Activated naive CD4-positive, alpha-beta T cell treated with anti-CD3 and anti-CD28 coated beads for 36 hours (primary cell): ENCODE data around the gene LENEP. TPM values are rescaled to one million over a fixed set of nuclear protein-coding genes. Genes with fewer than 3 reads are reported as not detected.
A peak's percentile ranks its signal among the peaks of the same experiment; 100 is the strongest.
"Not testable (repeated sequence)": the region's sequence is repeated elsewhere in the genome, so short reads cannot be mapped to it uniquely, and the experiment has no call there.

Experiments used
- CTCF ChIA-PET: fragments of 350-600 bp; sonication (Branson Sonifier 250); formaldehyde crosslinking; loops from one replicate; lab custom pipeline; 2021; ENCODE audit warnings: antibody characterized with exemption; lab: Charles Lee
- DNase-seq: peaks from one replicate; pipeline ENCODE4 v3.0.0-alpha.2; 2020
- H3K27ac Mint-ChIP-seq: one replicate; pipeline ENCODE4 v1.8.0; 2021; ENCODE audit warnings: mild to moderate bottlenecking, mixed read lengths
- H3K27me3 Mint-ChIP-seq: one replicate; pipeline ENCODE4 v1.8.0; 2021; ENCODE audit warnings: low read depth, mixed read lengths
- H3K36me3 Mint-ChIP-seq: one replicate; pipeline ENCODE4 v1.8.0; 2021; ENCODE audit warnings: low read depth, mixed read lengths
- H3K4me1 Mint-ChIP-seq: one replicate; pipeline ENCODE4 v1.8.0; 2021; ENCODE audit warnings: low read depth, mixed read lengths
- H3K4me3 Mint-ChIP-seq: one replicate; pipeline ENCODE4 v1.8.0; 2021; ENCODE audit warnings: mild to moderate bottlenecking, moderate library complexity, mixed read lengths
- H3K9me3 Mint-ChIP-seq: one replicate; pipeline ENCODE4 v1.8.0; 2021; ENCODE audit warnings: mixed read lengths
- intact Hi-C: fragments of 100-400 bp; cut with micrococcal nuclease; formaldehyde crosslinking; loops from one replicate; pipeline ENCODE4 v1.15.1; 2023
- total RNA-seq, 2 experiments: library from RNA; stranded (reverse); gene quantifications; one replicate each; pipeline ENCODE4 v1.2.3, GENCODE V29; 2021

Gene LENEP
- total RNA-seq, 2 experiments from 2014 or later = 0.36 to 0.99 TPM

GRCh38 chr1:154983776-154984466 lies 9.5 kb upstream of the LENEP start:
- no peak overlapping the region for H3K4me3 Mint-ChIP-seq
- peaks cover 19% of the 10 kb centered on the region for H3K36me3 Mint-ChIP-seq
- intact Hi-C loops = loop anchor here (1.0 kb wide), 4 partner anchors 10 to 33 kb away; partner anchors contain the start of gene CKS1B
- CTCF ChIA-PET = interaction anchor here (0.9 to 4.1 kb wide), 8 partner anchors 12 to 76 kb away, joined by 4 to 30 read pairs (median 6); partner anchors contain the start of gene ADAM15
- H3K27me3 Mint-ChIP-seq = no peaks in the 10 kb centered on the region
- peaks cover 35% of the 10 kb centered on the region for H3K4me1 Mint-ChIP-seq
- no peak overlapping the region for H3K27ac Mint-ChIP-seq
- no peak for DNase-seq
- no peaks in the 10 kb centered on the region for H3K9me3 Mint-ChIP-seq

GRCh38 chr1:154986736-154987135 lies 6.7 kb upstream of the LENEP start:
- not testable (repeated sequence) for H3K27ac Mint-ChIP-seq, H3K27me3 Mint-ChIP-seq
- CTCF ChIA-PET = interaction anchor here (0.6 to 1.4 kb wide), 4 partner anchors 16 to 365 kb away, joined by 3 to 4 read pairs (median 4); partner anchors contain the start of gene SHC1

GRCh38 chr1:154987326-154987725 lies 6.1 kb upstream of the LENEP start:
- H3K36me3 Mint-ChIP-seq = peaks cover 13% of the 10 kb centered on the region

More at GRCh38 chr1:154986736-154987135, 6.7 kb upstream of the LENEP start:
- H3K9me3 Mint-ChIP-seq, DNase-seq, intact Hi-C loops, H3K4me3 Mint-ChIP-seq: not testable (repeated sequence)
- H3K4me1 Mint-ChIP-seq = peaks cover 28% of the 10 kb centered on the region
- H3K36me3 Mint-ChIP-seq = peaks cover 14% of the 10 kb centered on the region

GRCh38 chr1:154988058-154988954 lies 5.1 kb upstream of the LENEP start:
- H3K27ac Mint-ChIP-seq = no peak overlapping the region
- H3K27me3 Mint-ChIP-seq = no peaks in the 10 kb centered on the region
- no peak overlapping the region for H3K4me3 Mint-ChIP-seq
- no peaks in the 10 kb centered on the region for H3K9me3 Mint-ChIP-seq
- peak; percentile 20 for DNase-seq
- peaks cover 12% of the 10 kb centered on the region for H3K36me3 Mint-ChIP-seq
- CTCF ChIA-PET = interaction anchor here (0.7 to 1.9 kb wide), 5 partner anchors 11 to 31 kb away, joined by 3 to 24 read pairs (median 4); no protein-coding TSS in a partner anchor
- intact Hi-C loops = no loop called here
- peaks cover 23% of the 10 kb centered on the region for H3K4me1 Mint-ChIP-seq

More at GRCh38 chr1:154987326-154987725, 6.1 kb upstream of the LENEP start:
- Mint-ChIP-seq H3K4me1 (peaks cover 25% of the 10 kb centered on the region), H3K9me3 (no peaks in the 10 kb centered on the region), H3K27me3 (no peaks in the 10 kb centered on the region), H3K27ac (no peak overlapping the region), H3K4me3 (no peak overlapping the region)
- CTCF ChIA-PET = interaction anchor here (0.6 to 1.9 kb wide), 4 partner anchors 11 to 366 kb away, joined by 3 to 24 read pairs (median 6); no protein-coding TSS in a partner anchor
- DNase-seq = no peak
- intact Hi-C loops = no loop called here

GRCh38 chr1:154989195-154989860 lies 4.1 kb upstream of the LENEP start:
- intact Hi-C loops = no loop called here
- CTCF ChIA-PET = interaction anchor here (0.6 to 1.9 kb wide), 4 partner anchors 9 to 79 kb away, joined by 3 to 24 read pairs (median 5); no protein-coding TSS in a partner anchor
- no peak for DNase-seq
- H3K36me3 Mint-ChIP-seq = peaks cover 12% of the 10 kb centered on the region
- H3K9me3 Mint-ChIP-seq = no peaks in the 10 kb centered on the region
- H3K27ac Mint-ChIP-seq = no peak overlapping the region
- H3K27me3 Mint-ChIP-seq = no peaks in the 10 kb centered on the region
- H3K4me3 Mint-ChIP-seq = no peak overlapping the region
- H3K4me1 Mint-ChIP-seq = peaks cover 20% of the 10 kb centered on the region

GRCh38 chr1:154990276-154990675 lies 3.1 kb upstream of the LENEP start:
- no peaks in the 10 kb centered on the region for H3K27me3 Mint-ChIP-seq
- H3K4me1 Mint-ChIP-seq = peaks cover 14% of the 10 kb centered on the region
- no peak overlapping the region for H3K27ac Mint-ChIP-seq
- intact Hi-C loops = no loop called here
- H3K9me3 Mint-ChIP-seq = no peaks in the 10 kb centered on the region
- H3K36me3 Mint-ChIP-seq = peaks cover 12% of the 10 kb centered on the region
- no peak for DNase-seq
- CTCF ChIA-PET = interaction anchor here (1.2 kb wide), 1 partner anchor 9 kb away, joined by 6 read pairs; no protein-coding TSS in a partner anchor
- H3K4me3 Mint-ChIP-seq = no peak overlapping the region

- H3K4me3 Mint-ChIP-seq = no peak overlapping the region
- no peak for DNase-seq
- H3K4me1 Mint-ChIP-seq = peaks cover 18% of the 10 kb centered on the region
- peaks cover 10% of the 10 kb centered on the region for H3K36me3 Mint-ChIP-seq
- H3K27ac Mint-ChIP-seq = no peak overlapping the region
- no peaks in the 10 kb centered on the region for H3K27me3 Mint-ChIP-seq
- CTCF ChIA-PET = interaction anchor here (0.7 to 2.0 kb wide), 7 partner anchors 12 to 92 kb away, joined by 3 to 9 read pairs (median 4); partner anchors contain the start of gene ADAM15
- H3K9me3 Mint-ChIP-seq = no peaks in the 10 kb centered on the region
- intact Hi-C loops = no loop called here
Observed at GRCh38 chr1:154992721-154993571, 440 bp upstream of the LENEP start.

- H3K9me3 Mint-ChIP-seq = no peaks in the 10 kb centered on the region
- no peak overlapping the region for H3K27ac Mint-ChIP-seq
Observed at GRCh38 chr1:154994269-154994587, 842 bp downstream of the LENEP start.

GRCh38 chr1:154994591-154994990 lies 1.2 kb downstream of the LENEP start:
- DNase-seq = no peak
- no peaks in the 10 kb centered on the region for H3K9me3 Mint-ChIP-seq
- intact Hi-C loops = no loop called here
- H3K36me3 Mint-ChIP-seq = peaks cover 5% of the 10 kb centered on the region
- no peak overlapping the region for H3K4me3 Mint-ChIP-seq
- CTCF ChIA-PET = interaction anchor here (0.8 to 2.4 kb wide), 6 partner anchors 23 to 173 kb away, joined by 4 to 9 read pairs (median 4); partner anchors contain the start of genes ADAM15 and PBXIP1
- no peak overlapping the region for H3K27ac Mint-ChIP-seq
- H3K27me3 Mint-ChIP-seq = no peaks in the 10 kb centered on the region
- H3K4me1 Mint-ChIP-seq = peaks cover 21% of the 10 kb centered on the region

More at GRCh38 chr1:154994269-154994587, 842 bp downstream of the LENEP start:
- DNase-seq = no peak
- peaks cover 6% of the 10 kb centered on the region for H3K36me3 Mint-ChIP-seq
- H3K4me1 Mint-ChIP-seq = peaks cover 20% of the 10 kb centered on the region
- CTCF ChIA-PET = interaction anchor here (0.8 to 2.4 kb wide), 9 partner anchors 12 to 173 kb away, joined by 3 to 9 read pairs (median 4); partner anchors contain the start of genes ADAM15 and PBXIP1
- H3K4me3 Mint-ChIP-seq = no peak overlapping the region
- H3K27me3 Mint-ChIP-seq = no peaks in the 10 kb centered on the region
- intact Hi-C loops = no loop called here

- peak; percentile 42 for DNase-seq
- CTCF ChIA-PET = interaction anchor here (0.7 to 4.7 kb wide), 12 partner anchors 11 to 111 kb away, joined by 3 to 21 read pairs (median 4); partner anchors contain the start of gene FLAD1
- H3K4me3 Mint-ChIP-seq, H3K27ac Mint-ChIP-seq, intact Hi-C loops, H3K9me3 Mint-ChIP-seq, H3K27me3 Mint-ChIP-seq, H3K36me3 Mint-ChIP-seq: not testable (repeated sequence)
- H3K4me1 Mint-ChIP-seq = peaks cover 24% of the 10 kb centered on the region
Observed at GRCh38 chr1:154995301-154995983, 2.1 kb downstream of the LENEP start.
